GM15510 (cell line): ENCODE results near the gene SYCP2L.

Source experiments
- POLR2A ChIP-seq: IDR thresholded peaks from 3 replicates; pipeline ENCODE4 v1.6.1; 2011; ENCODE audit warnings: borderline replicate concordance; ENCODE audit not compliant: insufficient read length; ENCODE audit errors: extremely low read depth

SYCP2L gene

DNA sequence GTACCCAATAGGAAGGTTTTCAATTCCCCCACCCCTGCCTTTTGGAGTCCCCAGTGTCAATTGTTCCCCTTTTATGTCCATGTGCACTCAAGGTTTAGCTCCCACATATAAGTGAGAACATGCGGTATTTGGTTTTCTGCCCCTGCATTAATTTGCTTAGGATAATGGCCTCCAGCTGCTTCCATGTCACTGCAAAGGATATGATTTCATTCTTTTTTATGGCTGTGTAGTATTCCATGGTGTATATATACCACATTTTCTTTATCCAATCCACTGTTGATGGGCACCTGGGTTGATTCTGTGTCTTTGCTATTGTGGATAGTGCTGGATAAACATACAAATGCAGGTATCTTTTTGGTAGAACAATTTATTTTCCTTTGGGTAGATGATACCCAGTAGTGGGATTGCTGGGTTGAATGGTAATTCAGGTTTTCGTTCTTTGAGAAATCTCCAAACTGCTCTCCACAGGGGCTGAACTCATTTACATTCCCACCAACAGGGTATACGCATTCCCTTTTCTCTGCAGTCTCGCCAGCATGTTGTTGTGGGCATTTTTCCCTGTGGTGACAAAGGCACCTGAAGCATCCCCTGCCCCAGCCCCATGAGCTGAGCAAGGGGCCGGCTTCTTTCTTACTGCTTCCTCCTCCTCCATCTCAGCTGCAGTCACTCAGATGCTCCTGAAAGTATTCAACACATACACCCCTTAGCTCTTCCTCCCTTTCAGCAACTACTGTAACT is 90.5 kb downstream of the SYCP2L start:
- no peak for TF ChIP-seq POLR2A

DNA sequence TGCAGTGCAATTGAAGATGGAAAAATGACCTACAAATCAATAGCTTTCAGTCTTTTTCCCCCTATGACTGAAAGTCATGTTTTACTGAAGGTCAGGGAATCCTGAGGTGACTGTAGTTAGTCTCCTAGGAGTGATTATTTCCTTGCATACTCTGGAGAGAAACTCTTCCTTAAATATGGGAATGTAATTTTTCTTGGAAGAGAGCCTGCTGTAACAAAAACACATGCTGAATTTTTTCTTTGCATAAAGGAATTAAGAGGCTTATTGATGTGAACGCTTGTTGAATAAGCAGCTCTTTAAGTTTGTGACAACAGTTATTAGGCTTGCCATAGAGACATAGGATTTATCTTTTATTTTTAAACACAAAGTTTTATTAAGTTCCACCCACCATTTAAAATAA is 92.8 kb downstream of the SYCP2L start:
- TF ChIP-seq POLR2A = no peak

DNA sequence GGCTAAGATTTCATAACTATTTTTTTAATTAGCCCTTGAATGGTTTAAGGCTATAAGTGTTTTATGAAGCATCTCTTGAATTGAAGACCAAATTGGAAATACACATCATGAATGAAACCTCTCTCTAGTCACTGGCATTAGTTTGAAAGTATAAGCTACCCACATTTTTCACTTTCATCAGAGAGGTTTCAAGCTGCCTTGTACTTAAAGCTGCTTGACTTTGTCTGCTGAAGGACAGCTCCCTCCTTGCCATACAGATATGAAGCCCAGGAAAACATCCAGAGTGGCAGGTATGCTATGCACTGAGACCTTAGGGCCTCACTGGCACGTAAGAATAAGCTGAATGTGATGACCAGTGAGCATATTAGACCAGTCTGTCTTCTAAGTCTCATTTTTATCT is 94.6 kb downstream of the SYCP2L start:
- no peak for TF ChIP-seq POLR2A

DNA sequence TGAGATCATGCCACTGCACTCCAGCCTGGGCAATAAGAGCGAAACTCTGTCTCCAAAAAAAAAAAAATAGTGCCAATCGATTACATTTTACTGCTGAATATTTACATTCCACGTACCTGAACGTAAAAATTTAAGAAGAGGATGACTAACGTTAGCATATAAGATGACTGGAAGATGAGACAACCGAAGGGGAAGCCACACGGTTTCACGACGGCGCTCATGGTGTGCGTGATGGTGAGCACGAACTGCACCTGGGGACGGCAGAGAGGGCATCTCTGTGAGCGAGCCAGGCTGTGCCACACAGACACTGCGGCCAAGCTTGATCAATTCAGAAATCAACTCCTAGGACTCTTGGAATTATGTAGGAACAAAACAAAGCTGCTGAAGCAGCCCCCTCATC is 102.7 kb downstream of the SYCP2L start:
- TF ChIP-seq POLR2A = no peak

DNA sequence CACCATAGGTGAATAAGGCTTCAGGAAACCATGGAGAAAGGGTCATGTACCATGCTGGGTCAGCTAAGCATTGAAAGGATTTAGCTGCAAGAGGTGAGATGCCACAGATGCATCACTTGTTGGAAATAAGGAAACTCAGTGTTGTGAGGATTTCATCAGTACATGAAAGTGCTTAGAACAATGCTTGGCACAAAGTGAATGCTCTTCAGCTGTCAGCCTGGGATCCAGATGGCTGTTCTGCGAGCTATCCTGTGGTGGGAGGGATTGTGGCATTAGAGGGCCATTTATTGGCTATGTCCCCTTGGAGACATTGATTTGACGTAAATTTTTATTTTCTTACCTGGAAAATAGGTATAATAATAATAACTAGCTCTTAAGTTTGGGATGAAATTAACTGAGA is 104.3 kb downstream of the SYCP2L start:
- no peak for TF ChIP-seq POLR2A

DNA sequence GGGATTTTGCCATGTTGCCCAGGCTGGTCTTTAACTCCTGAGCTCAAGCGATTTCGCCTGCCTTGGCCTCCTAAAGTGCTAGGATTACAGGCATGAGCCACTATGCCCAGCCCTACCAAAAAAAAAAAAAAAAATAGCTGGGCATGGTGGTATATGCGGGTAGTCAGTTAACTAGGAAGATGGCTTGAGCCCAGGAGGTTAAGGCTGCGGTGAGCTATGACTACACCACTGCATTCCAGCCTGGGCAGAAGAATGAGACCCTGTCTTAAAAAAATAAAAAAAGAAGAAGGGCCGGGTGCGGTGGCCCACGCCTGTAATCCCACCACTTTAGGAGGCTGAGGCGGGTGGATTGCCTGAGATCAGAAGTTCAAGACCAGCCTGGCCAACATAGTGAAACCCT is 107.0 kb downstream of the SYCP2L start:
- TF ChIP-seq POLR2A = no peak

DNA sequence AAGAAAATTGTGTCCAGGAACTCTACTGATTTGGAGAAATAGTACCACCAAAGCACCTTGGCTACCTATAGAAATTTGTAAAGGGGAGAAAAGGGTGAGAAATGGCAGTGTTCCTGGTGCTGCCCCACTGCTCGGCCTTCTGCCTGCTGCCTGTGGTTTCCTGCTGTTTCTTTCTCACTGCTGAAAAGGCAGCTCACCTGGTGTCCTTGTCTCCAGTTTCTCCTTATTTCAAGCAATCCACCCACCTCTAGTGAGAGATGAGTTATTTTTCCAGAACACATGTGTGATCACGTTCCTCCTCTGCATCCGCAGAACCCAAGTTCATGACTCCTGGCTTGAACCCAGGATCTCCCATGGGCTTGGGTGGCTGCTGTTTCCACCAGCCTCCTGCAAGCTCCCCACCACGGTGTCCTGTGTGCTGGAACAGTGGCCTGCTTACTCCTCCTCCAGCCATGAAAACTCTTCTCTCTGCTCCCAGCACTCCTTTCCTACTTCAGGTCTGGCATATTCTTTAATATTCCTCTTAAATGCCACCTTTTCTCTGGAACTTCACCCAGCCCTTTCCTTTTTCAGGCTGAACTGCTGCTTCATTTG is 108.4 kb downstream of the SYCP2L start:
- TF ChIP-seq POLR2A = no peak

DNA sequence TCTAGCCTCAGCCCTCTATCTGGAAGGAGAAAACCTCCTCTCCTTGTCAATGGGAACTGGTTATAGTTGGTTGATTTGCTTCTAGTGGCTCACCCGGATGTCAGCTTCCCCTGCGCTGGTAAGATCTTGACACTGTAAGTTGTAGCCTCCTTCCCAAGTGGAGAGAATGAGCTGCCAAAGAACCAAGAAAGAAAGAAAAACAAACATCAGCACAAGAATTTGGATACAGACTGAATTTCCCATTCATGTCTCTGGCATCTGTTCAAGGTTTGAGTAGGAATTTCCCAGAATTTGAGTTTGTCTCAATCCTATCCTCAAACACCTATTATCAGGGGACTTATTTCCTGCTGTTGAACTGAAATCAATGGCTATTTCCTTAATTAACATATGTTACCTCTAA is 113.1 kb downstream of the SYCP2L start:
- TF ChIP-seq POLR2A = no peak

DNA sequence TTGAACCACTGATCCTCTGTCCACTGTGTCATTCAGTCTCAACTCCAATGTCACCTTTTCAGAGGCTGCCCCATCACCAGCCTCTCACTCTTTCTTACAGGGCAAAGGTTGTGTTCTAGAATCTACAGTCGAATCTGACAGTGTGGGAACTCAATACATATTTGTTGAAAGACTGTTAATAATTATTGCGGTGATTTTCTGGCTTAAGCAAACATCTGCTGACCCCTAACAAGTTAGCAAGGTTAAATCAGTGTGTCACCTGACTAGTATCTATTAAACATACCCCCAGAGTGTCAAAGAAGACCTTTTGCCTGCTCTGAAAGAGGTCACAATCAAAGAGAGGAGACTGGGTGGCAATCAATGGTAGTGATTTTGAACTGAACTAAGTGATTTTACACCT is 115.3 kb downstream of the SYCP2L start:
- TF ChIP-seq POLR2A = no peak

DNA sequence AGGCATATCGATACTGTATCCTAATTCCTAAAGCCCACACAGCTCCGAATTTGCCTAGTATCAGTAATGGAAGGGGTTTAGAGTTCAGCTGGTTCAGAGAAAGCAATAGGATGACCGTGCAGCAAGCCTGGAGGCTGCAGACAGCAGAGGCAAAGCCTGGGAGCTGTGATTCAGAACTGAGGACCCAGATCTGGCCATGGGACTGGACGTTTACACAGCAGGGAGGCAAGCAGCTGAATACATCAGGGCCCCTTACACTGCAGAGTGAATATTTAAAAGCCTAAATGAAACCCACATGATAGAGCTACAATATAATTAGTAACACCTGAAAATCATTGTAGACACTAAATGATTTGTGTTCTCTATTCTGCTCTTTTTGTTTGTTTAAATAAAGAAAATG is 119.2 kb downstream of the SYCP2L start:
- no peak for TF ChIP-seq POLR2A

DNA sequence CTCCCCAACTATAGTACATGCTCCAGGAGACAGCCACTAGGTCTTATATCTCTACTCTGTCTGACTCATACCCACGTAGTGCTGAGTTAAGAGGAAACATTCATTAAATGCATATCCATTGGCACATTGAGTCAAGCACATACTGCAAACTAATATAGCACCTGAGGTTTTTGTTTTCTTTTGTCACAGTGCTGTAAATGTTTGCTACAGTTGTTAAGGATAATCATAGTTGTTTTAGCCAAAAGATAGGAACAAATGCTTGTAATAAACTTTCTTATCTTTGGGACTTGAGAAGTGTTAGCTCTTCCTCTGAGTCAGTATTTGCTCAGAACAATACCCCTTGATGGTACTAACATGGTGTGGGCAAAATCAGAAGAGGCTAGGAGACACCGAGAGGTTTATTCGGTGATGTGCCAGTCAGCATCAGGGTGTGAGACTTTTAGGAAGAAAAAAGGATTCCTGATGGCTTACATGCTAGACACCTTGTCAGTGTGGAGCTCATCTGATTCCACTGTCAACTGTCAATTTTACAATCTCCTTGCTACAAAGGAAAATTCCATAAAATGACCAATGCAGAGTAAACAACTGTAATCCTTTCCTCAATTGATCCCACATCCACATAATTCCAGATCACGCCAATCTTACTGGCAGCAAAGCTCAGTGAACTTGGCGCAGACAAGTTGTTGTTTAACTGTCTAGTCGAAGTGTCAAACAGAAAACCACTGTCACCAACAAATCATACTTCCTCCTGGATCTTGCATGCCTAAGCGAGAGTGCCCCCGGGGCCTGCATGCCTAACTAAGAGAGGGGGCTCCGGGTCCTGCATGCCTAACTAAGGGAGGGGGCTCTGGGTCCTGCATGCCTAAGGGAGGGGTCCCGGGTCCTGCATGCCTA is 121.1 kb downstream of the SYCP2L start:
- no peak for TF ChIP-seq POLR2A

DNA sequence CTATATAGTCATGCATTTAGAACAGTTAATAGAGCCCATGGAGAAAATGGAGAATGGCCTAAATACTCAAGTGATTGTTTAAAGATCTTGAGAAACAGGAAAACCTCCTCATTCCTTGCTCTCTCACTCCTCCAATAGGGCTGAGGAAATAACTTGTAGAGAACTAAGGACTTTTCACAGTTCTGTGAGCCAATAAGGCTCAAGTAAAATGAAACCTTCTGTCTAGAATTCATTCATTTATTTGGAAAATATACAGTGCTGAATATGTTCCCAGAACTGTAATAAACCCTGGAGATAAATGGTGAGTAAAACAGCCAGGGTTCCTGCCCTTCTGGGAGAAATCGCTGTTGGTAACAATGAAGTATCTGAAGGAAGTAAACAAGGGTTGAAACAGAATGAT is 122.0 kb downstream of the SYCP2L start:
- no peak for TF ChIP-seq POLR2A

DNA sequence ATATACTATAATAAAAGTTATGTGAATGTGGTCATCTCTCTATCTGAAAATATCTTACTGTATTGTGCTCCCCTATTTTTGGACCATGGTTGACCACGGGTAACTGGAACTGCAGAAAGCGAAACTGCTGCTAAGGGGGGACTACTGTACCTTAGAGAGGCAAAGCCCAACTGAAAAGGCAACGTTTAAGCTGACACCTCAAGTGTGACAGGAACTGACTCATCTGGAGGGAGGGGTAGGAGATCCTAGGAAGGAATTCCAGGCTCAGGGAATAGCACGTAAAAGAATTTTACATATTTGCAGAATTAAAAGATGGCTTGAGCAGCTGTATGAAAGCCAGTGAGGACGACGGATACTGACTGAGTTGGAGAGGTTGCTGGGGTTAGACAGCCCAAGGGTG is 122.5 kb downstream of the SYCP2L start:
- TF ChIP-seq POLR2A = no peak

DNA sequence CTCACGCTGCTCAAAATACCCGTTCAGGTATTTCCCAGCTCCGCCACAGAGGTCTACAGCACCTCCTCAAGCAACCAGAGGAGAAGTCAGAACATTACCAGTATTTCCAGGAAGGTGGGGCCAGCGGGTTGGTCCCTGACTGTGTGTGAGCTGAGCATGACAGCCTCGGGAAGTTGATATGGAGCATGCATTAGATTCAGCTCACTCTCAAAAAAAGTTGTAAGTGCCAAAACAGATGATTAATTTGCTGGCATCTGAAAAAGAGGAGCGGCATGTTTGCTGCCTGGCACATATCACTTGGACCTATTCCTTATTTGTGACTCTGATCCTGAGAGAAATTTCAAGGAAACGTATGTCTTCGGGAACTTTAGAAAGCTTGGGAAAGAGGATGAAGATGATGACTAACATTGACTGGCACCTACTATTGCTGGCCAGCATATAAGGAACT is 125.0 kb downstream of the SYCP2L start:
- TF ChIP-seq POLR2A = no peak

DNA sequence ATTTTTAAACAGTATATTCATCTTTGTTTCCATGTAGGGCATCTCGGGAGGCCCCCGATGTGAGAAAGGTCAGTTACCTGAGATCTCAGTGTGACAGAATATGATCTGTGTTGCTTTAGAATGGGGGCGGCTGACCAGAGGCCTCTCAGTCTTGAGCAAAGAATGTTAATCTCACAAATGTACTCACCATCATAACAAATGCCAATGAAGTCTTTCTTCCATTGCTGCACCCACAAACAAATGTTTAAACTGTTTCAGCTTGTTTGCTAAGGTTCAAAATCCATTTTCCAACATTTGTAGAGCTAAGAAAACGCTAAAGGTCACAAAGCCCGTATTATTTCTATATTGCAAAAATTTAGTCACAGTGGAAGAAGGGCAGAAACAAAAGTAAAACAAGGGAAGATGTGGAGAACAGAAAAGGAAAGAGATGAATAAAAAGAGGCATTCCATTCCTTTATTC is 125.5 kb downstream of the SYCP2L start:
- no peak for TF ChIP-seq POLR2A
